GM20000 (cell line): Measurements from ENCODE around the gene FLVCR1.

Source experiments
- DNase-seq: peaks from one replicate; pipeline ENCODE4 v3.0.0; 2012; ENCODE audit warnings: low spot score
- CTCF ChIP-seq: IDR thresholded peaks from 2 replicates; pipeline ENCODE4 v1.5.1; 2012; ENCODE audit warnings: mild to moderate bottlenecking, control low read depth; ENCODE audit errors: extremely low read depth, missing control alignments

Gene FLVCR1

DNA sequence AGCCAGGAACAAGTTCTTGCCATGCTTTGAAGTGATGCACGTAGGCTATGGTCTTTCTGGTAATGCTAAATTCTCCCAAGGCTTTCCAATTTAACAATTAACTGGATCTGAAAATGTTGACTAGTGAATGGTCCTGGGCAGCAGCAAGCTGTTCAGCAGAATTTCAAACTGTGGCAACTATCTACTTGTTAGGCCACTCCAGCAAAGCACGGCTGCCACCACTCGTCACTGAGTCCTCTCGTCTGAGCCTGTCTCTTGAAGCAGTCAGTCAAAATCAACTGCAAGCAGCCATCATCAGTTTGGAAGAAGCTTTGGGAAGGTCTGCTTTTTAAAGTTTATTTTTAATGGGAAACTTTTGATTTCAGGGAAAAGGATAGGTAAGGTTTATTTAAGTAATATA is 6.1 kb downstream of the FLVCR1 start:
- no peak for TF ChIP-seq CTCF
- no peak for DNase-seq

DNA sequence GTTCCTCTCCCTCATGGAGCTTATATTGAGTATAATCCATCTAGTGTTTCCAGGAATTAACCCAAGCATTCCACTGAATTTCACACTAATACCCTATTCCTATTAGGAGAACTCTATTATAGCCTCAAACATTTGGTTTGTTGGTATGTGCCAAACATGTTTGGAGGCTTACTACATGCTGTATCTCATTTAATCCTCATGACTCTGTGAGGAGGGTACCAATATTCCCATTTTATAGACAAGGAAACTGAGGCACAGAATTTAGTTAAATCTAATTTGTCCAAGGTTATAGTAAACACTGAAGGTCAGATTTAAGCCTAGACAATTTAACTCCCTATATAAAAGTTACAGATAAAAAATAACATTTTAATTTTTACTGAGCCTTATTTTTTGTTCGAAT is 9.1 kb downstream of the FLVCR1 start:
- no peak for DNase-seq
- TF ChIP-seq CTCF: no peak

DNA sequence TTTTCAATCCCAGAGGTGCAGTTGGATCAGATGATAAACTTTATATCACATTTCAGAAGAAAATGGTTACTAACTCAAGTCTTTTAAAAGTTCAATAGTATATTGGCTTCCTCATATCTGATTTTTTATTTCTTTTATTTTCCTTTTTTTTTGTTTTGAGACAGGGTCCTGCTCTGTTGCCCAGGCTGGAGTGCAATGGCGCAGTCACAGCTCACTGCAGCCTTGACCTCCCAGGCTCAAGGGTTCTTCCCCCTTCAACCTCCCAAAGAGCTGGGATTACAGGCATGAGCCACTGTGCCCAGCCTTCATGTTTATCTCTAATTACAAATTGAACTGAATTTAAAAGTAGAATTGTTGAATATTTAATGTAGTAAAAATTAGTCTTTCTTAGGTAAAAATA is 13.9 kb downstream of the FLVCR1 start:
- TF ChIP-seq CTCF: no peak
- DNase-seq: no peak

DNA sequence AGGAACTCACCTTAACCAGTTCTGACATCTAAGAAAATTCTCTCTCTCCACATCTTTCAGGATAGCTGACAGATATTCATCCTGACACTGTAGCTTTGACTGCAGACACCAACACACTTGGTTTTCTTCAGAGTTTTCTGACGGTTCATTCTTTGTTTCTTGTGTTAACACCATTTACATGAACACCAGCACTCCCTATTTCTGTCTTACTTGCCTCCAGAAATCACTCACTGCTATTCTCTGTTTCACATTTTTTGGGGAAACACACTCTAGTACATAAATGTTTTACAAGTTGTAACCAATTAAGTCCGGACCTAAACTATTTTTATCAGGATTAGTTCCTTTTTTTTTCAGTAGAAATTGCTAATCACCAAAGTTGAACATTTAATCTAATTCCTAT is 15.4 kb downstream of the FLVCR1 start:
- no peak for TF ChIP-seq CTCF

GRCh38 chr1:212878418-212878817 is 20.3 kb downstream of the FLVCR1 start:
- DNase-seq: no peak
- TF ChIP-seq CTCF: no peak

More for the DNA sequence above, 15.4 kb downstream of the FLVCR1 start:
- peak; percentile 20 for DNase-seq

GRCh38 chr1:212879947-212880690 is 22.0 kb downstream of the FLVCR1 start:
- no peak for DNase-seq

GRCh38 chr1:212884592-212884991 is 26.5 kb downstream of the FLVCR1 start:
- no peak for DNase-seq

More at GRCh38 chr1:212879947-212880690, 22.0 kb downstream of the FLVCR1 start:
- TF ChIP-seq CTCF: no peak

More at GRCh38 chr1:212884592-212884991, 26.5 kb downstream of the FLVCR1 start:
- no peak for TF ChIP-seq CTCF
